Measurements from ENCODE around the gene FLNC.

The FLNC gene

DNA sequence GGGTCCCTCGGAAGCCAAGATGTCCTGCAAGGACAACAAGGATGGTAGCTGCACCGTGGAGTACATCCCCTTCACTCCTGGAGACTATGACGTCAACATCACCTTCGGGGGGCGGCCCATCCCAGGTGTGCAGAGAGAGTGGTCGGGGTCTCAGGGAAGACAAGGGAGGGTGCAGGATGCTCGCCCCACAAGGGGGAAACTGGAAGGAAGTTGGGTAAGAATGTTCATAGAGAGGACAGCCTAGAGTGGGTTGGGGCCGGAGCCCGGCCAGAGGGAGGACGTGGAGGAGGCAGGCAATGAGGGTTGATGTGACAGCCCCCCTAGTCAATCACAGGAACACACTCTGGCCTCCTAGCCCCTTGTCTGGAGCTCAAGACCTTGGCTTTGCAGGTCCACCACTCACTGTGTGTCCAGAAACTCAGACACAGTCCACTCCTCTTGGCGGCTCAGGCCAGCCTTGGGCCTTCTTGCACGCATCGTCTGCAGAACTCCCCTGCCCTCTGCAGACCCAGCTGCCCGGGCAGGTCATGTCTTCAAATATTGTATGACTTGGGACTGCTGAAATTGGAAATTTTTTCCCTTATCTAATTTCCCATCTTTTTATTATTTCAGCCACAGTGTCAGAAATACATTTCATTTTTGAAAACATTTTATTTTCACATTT is 16.7 kb downstream of the FLNC start:
- no peak for DNase-seq

DNA sequence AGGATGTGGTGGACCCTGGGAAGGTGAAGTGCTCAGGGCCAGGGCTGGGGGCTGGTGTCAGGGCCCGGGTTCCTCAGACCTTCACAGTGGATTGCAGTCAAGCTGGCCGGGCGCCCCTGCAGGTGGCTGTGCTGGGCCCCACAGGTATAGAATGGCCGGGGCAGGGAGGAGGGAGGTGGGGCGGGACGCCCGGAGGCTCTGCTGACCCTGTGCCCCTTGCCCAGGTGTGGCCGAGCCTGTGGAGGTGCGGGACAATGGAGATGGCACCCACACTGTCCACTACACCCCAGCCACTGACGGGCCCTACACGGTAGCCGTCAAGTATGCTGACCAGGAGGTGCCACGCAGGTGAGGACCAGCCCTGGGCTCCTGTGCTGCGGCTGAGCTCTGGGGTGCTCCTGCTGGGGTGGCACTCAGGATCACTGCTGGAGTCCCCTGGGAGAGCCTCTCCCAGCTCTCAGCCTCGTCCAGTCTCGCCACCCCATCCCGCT is 17.6 kb downstream of the FLNC start:
- no peak for DNase-seq

DNA sequence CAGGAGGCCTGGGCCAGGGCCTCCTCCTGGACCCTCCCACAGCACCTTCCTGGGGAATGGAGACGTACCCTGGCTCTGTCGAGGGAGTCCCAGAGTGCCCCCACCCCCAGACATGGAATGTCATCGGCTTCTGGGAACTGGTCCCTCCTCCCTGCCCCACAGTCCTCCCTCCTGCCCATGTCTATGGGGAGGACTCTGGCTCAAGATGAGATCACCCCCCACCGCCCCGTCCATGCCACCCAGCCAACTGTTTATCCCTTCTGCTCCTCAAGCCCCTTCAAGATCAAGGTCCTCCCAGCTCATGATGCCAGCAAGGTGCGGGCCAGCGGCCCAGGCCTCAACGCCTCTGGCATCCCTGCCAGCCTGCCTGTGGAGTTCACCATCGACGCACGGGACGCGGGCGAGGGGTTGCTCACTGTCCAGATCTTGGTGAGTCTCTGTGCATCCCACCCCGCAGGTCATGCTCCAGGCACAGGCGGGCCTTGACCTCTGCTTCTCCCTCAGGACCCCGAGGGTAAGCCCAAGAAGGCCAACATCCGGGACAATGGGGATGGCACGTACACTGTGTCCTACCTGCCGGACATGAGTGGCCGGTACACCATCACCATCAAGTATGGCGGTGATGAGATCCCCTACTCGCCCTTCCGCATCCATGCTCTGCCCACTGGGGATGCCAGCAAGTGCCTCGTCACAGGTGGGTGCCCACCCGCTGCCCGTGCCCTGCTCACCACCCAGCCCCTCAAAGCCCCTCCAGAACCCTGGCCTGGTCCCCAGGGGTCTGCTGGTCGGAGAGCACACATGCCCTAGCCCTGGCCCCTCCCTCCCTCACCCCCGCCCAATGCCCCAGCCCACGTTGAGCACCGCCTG is 18.3 kb downstream of the FLNC start:
- no peak for DNase-seq

DNA sequence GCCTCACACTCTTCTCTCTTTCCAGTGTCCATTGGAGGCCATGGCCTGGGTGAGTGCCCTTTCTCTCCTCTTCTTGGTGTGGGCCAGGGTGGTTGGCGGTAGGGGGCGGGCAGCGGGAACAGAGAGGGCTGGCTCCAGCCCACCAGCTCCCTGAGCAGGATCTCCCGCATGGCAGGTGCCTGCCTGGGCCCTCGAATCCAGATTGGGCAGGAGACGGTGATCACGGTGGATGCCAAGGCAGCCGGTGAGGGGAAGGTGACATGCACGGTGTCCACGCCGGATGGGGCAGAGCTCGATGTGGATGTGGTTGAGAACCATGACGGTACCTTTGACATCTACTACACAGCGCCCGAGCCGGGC is 18.9 kb downstream of the FLNC start:
- DNase-seq: no peak

DNA sequence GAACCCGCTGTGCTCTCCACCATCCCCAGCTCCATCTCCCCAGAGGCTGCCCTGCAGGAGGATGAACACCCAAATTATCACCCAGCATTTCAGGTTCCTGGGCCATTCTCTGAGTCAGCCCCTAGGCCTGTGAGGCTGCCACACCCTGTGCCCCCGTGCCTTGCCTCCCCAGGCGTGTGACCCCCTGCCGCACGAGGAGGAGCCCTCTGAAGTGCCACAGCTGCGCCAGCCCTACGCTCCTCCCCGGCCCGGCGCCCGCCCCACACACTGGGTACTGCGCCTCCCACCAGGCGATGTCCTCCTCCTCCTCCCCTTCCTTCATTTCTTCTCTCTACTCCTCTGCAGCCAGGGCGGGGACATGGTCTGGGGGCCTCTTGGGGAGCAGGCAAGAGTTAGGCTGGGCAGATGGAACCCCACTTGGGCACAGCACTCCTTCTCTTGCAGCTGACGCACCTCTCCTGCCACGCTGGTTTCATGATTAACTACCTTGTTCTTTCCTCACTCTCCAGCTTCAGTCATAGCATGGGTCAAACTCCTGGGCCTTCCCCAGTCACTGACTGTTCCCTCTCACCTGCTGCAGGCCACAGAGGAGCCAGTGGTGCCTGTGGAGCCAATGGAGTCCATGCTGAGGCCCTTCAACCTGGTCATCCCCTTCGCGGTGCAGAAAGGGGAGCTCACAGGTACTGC is 19.7 kb downstream of the FLNC start:
- DNase-seq: no peak

DNA sequence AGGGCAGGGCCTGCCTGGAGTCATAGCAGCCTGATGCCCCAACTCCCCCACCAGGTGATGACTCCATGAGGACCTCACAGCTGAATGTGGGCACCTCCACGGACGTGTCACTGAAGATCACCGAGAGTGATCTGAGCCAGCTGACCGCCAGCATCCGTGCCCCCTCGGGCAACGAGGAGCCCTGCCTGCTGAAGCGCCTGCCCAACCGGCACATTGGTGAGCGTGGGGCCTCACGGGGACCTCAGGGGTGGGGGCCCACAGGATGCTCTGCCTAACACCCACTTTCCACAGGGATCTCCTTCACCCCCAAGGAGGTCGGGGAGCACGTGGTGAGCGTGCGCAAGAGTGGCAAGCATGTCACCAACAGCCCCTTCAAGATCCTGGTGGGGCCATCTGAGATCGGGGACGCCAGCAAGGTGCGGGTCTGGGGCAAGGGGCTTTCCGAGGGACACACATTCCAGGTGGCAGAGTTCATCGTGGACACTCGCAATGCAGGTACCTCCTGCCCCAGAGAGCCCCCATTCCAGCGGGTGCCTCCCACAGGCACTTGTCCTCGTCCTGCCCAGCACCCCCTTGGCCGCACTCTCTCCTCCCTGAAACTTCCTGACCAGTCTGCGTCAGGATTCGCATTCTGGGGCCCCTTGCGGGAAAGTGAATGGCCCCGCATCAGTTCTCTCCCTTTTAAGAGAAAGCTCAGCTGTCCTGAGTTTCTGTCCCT is 22.5 kb downstream of the FLNC start:
- no peak for DNase-seq

DNA sequence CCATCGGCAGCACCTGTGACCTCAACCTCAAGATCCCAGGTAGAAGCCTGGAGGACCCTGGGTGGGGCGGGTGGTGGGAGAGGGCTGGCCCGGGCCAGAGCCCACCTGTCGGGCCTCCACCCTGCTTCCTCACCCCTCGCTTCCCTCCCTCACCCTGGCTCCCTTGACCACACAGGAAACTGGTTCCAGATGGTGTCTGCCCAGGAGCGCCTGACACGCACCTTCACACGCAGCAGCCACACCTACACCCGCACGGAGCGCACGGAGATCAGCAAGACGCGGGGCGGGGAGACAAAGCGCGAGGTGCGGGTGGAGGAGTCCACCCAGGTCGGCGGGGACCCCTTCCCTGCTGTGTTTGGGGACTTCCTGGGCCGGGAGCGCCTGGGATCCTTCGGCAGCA is 23.6 kb downstream of the FLNC start:
- DNase-seq: no peak

GRCh38 chr7:128854396-128854795 is 24.2 kb downstream of the FLNC start:
- no peak for DNase-seq

GRCh38 chr7:128855559-128855958 is 25.4 kb downstream of the FLNC start:
- DNase-seq: no peak

DNA sequence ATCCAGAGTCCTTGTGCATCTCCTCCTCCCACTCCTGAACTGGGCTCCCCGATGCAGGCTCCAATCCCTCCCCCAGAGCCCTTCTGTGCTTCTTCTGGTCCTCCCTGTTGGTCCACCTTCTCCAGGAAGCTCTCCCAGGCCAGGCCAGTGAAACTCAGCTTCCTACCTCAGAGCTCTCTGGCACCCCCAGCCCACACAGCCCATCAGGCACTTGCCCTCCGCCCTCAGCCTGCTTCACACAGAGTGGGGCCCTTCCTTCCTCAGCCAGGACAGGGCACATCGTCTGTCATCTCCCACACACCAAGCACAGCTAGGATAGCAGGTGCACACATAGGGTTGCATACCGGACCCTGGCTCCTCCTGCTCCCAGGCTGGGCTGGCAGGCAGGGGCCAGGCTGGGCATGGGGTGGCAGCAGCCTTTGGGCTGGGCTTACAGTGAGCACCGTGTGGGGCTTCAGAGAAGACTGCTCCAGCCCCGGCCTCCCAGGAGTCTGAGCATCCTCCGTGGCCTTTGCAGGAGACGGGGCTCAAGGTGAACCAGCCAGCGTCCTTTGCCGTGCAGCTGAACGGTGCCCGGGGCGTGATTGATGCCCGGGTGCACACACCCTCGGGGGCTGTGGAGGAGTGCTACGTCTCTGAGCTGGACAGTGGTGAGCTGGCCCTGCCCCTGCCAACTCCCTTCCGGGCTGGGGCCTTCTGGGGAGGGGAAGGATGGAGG is 26.0 kb downstream of the FLNC start:
- no peak for DNase-seq

DNA sequence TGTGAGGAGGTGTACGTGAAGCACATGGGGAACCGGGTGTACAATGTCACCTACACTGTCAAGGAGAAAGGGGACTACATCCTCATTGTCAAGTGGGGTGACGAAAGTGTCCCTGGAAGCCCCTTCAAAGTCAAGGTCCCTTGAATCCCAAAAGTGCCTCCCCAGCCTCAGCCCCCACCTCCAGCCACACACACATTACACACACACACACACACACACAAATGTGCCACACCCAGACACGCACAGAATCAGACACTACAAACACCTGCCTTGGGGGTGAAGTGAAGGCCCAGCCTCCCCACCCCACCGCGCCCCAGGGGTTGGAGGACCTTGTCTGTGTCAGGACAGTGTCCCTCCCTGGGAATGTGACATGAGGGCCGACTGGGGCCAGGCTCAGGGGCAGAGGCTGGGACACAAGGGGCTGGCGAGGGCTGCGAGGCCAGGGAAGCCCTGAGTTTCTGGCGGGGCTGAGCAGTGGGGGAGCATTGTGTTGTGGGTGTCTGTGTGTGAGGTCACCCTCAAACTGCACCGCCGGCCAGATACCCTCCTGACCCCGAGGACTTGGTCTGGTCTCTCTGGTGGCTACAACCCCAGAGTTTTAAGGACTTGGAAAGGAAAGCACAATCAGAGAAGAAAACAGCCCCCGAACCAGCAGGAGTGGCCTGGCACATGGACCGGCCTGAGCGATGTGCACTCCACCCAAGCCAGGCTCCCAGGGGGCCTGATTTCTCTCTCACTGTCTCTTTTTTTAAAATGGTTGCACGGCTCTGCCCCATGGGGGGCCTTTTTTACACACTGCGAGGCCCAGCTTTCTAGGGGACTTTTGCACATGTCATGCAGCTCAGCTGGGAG is 28.4 kb downstream of the FLNC start:
- DNase-seq: no peak

DNA sequence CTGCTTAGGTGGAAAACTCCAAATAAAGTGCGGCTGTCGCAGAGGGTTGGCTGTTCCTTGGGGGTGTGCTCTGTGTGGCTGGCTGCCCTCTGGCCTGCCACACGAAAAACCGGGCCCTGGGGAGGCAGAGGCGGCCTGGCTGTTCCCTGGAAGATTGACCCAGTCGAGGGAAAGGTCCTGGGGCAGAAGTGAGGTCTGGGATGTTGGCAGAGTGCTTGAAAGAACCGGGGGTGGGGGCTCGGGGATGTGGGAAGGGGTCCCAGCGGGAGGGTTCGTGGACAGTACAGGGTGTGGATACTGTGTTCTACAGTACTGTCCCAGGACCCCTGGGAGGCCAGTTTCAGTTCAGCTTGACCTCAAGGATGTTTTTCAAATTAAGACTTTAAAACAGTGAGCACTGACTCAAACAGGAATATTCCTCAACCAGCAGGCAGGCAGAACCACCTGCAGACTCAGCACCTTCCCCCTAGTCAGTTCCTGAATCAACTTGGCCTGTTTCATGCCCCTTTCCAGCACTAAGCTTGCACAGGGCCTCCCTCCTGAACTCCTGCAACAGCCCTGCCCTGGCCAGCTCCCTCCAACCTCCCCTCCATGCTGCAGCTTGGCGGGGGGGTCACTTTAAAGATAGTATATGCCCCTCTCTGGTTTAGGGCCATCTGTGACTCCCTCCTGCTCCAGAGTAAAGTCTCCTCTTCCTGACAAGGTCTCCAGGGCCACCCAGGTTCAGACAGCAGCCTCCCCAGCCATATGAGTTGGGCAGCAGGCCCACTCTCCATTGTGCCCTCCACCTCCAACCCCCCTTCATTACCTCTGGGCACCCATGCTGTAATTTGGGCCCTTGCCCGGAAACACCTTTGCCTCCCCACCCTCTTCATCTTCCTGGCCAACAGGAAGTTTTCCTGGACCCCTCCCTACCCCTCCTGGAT is 29.3 kb downstream of the FLNC start:
- DNase-seq: no peak

DNA sequence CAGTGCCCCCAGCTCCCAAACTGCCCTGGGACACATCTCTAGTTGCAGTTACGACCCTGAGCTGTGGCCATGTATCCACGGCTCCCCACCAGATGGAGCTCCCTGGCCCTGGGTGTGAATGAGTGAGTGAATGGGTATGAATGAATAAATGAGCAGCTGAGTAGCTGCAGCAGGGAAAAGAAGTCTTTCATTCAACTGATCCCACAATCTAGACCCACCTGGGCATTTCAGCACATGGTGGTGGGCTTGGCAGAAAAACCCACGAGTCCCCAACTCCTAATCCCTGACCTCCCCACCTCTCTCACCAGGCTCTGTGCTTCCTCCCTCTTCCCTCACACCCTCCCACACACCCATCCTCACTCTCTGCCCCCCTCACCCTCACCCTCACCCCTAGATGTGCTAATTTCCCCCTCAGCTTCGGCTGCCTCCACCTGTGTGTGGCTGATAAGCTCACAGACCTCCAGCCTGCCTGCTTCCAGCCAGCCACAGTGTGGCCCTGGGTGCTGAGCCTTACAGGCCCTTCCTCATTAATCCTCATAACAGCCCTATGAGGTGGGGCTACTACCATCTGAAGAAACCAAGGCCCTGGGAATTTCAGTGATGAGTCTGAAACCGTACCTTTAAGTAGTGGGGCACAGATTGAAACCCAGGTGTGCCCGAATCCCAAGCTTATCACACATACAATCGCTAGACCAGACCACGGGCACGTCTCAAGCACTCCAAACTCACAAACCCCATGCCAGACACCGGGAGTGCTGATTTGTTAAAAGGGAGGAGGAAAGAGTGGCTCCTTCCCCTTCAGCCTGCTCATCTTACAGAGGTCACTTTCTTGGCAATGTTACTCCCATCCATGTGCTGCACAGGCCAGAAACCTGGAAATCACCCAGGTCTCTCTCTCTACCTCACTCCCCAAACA is 30.2 kb downstream of the FLNC start:
- DNase-seq: no peak

- no peak for DNase-seq
These were observed 31.9 kb downstream of the FLNC start for GRCh38 chr7:128861957-128862570.

DNA sequence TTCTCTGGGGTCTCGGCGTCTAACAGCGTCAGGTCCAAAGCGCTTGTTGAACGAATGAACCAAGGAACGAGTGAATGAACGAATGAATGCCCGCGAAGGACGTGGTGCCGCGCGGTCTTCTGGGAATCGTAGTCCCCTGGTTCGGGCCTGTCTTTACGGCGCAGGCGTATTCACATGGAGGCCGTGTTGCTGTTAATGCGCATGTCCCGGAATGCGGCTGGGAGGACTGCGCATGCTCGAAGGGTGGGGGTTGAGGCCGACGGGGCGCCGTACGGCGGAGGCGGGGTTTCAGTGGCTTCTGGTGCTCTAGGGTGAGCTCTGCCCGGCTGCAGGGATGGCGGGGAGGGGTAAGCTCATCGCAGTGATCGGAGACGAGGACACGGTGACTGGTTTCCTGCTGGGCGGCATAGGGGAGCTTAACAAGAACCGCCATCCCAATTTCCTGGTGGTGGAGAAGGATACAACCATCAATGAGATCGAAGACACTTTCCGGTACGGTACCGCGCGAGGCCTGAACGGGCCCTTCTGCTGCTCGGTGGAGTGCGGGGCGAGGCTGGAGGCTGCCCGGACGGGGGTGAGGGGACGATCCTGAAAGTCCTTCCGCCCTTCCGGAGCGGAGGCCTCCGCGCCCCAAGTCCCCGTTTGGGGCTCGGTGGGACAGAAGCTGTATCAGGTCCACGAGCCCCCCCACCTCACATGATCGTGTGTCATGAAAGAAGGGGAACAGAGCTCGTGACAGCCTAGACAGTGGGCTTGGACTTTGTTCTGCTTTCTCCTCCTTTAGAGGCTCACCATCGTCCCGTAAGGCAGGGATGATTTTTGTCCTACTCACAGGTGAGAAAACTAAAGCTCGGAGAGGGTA is 32.6 kb downstream of the FLNC start, which contains the start of gene ATP6V1F:
TSS of gene ATP6V1F (plus strand) at position 286 of the 862 bp plus-strand sequence. CDS start at position 335, 49 bp downstream.
- DNase-seq: peak; percentile 100

- DNase-seq: no peak
These were observed 33.3 kb downstream of the FLNC start for GRCh38 chr7:128863433-128863989.

GRCh38 chr7:128865303-128865702 is 35.1 kb downstream of the FLNC start:
- DNase-seq: no peak
